ENCODE measurements around the gene CUX1. TPM values are rescaled to one million over a fixed set of nuclear protein-coding genes. Genes with fewer than 3 reads are reported as not detected.
A peak's percentile ranks its signal among the peaks of the same experiment; 100 is the strongest.

The CUX1 gene
- total RNA-seq, 8 experiments from 2014 or later: 9.2 to 52.7 (median 24.2) TPM

DNA sequence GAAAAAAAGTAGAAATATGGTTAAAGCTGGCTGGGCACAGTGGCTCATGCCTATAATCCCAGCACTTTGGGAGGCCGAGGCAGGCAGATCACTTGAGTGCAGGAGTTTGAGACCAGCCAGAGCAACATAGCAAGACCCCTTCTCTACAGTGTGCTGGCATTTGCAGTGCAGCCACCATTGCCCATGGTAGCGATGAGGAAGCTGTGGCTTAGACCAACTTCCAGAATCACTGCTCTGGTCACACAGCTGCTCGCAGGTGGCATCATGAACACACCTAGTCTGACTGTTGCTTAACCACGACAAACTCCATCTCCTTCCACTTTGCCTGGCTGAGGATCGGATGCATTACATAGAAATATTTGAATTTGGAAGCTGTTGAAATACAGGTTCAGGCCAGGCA, 137.1 kb downstream of the CUX1 start:
- WGBS, 10 experiments: 71 to 100% (median 100%) methylated on average over 1 to 5 of the region's 5 CpGs; no CpG with 5 or more reads in 3 of the 10 experiments
- ATAC-seq (replicated peaks in 6 of 8): no peak
- in situ Hi-C loops (cut with MboI; ENCODE audit: low pct_unique_long_range_greater_than_20kb in 2 of 9, low sequenced_read_pairs in 9 of 9, unreplicated experiment in 9 of 9): no loop called here

DNA sequence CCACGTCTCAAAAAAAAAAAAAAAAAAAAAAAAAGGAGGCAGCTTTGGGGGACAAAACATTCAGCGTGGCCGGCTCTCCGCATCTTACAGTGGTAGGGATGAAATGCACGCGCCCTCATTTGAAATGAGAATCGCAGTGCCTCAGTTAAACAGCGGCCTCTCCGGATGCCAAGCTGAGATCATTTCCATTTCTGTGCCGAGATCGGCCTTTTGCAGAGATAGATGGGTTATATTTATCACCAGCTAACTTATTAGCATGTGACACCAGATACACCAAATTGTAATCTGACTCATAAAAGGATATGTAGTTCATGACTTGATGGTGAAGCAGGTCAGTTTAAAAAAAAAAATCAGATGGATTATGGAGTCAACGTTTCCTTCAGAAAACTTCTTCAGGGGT, 138.7 kb downstream of the CUX1 start:
- Histone ChIP-seq H3K27ac (no peak overlapping the region), H3K4me3 (no peak overlapping the region), H3K4me1 (replicated peaks in 1 of 2) (peaks cover 8% of the 10 kb centered on the region in 2 donors)
- no peak for ATAC-seq (replicated peaks in 6 of 8)
- in situ Hi-C loops (cut with MboI; ENCODE audit: low pct_unique_long_range_greater_than_20kb in 2 of 9, low sequenced_read_pairs in 9 of 9, unreplicated experiment in 9 of 9): no loop called here
- 65 to 100% (median 92%) methylated on average over 1 to 11 of the region's 12 CpGs; no CpG with 5 or more reads in 1 of the 10 experiments for WGBS, 10 experiments

More for the DNA sequence above, 137.1 kb downstream of the CUX1 start:
- no peak overlapping the region for H3K4me3 ChIP-seq
- H3K4me1 ChIP-seq (replicated peaks in 1 of 2): peaks cover 8% of the 10 kb centered on the region in 2 donors
- no peak overlapping the region for H3K27ac ChIP-seq

DNA sequence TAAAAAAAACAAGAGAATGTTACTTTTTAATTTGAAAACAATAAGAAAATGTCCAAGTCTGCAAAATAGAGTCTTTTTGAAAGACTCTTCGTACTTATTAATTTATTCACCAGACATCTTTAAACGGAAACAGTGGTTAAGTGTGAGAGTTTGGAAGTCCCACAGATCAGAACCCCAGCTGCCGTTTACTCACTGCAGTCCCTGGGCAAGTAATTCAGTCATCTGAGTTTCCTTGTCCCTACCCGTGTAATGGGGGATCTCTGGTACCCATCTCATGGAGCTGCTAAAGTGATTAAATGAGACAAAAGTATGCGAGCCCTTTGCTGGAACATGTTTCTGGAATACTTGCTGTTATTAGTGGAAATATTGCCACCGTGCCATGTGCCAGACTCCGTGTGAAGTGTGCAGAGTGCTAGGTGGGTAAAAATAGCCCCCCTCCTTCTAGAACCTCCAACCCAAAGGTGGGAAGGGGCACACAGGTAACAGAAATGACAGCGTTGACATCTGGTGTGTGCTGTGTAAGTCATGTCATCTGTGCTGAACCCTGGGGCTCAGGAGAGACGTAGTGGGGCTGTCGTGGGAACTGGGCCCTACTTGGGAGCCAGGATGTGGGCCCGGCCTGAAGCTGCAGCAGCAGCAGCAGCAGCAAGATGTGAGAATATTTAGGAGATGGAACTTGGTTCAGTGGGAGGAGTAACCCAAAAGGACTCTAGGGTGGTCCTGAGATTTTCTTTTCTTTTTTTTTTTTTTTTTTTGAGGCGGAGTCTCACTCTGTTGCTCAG, 140.5 kb downstream of the CUX1 start:
- in situ Hi-C loops (cut with MboI; ENCODE audit: low pct_unique_long_range_greater_than_20kb in 2 of 9, low sequenced_read_pairs in 9 of 9, unreplicated experiment in 9 of 9): no loop called here
- H3K4me3 ChIP-seq: no peak overlapping the region
- ATAC-seq (replicated peaks in 6 of 8): no peak
- H3K27ac ChIP-seq: no peak overlapping the region
- peaks cover 6 to 7% of the 10 kb centered on the region in 2 donors for H3K4me1 ChIP-seq (replicated peaks in 1 of 2)
- WGBS, 10 experiments: 65 to 100% (median 89%) methylated on average over 1 to 6 of the region's 12 CpGs

DNA sequence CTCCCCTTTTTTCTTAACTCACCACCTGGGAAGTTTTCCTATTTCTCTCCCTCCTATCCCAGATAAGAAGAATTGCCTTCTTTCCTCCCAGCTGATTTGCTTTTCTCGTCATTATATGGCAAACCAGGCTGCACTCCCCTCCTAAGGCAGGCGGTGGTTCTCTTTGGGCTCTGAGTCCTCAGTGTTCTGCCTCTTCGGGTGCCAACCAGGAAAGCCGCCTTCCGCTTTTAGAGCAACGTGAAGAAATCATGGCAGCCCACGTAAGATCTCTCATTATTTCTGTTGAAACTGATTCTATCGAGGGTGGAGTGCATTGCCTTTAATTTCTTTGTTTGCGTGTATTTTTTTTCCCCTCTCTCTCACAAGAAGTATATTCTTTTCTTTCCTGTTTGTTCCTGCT, 141.9 kb downstream of the CUX1 start:
- no peak for ATAC-seq (replicated peaks in 6 of 8)
- Histone ChIP-seq H3K4me1 (replicated peaks in 1 of 2) (no peaks in the 10 kb centered on the region), H3K27ac (no peak overlapping the region), H3K4me3 (no peak overlapping the region)
- 88 to 100% (median 96%) methylated on average over 3 to 9 of the region's 9 CpGs; no CpG with 5 or more reads in 1 of the 10 experiments for WGBS, 10 experiments
- in situ Hi-C loops (cut with MboI; ENCODE audit: low pct_unique_long_range_greater_than_20kb in 2 of 9, low sequenced_read_pairs in 9 of 9, unreplicated experiment in 9 of 9): no loop called here

DNA sequence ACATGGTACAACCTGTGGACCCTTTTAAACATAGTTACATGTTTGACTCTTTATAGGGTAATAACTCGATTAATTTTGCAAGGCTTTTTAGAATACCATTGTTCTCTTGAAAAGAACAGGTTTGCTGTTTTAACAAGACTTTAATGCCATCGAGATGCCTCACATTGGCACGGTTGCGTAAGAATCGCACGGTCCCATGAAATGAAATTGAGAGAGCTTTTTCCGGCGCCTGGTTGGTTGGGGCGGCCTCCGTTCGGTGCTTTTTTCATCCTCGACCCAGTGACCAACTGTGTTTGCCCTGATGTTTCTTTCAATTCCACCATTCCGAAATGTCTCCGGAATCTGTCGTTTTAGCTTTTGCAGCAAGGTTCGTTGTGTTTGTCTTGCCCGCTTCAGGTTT, 142.4 kb downstream of the CUX1 start:
- H3K27ac ChIP-seq: no peak overlapping the region
- H3K4me3 ChIP-seq: no peak overlapping the region
- ATAC-seq (replicated peaks in 6 of 8): no peak
- in situ Hi-C loops (cut with MboI; ENCODE audit: low pct_unique_long_range_greater_than_20kb in 2 of 9, low sequenced_read_pairs in 9 of 9, unreplicated experiment in 9 of 9): no loop called here
- 94 to 100% (median 97%) methylated on average over 2 to 16 of the region's 17 CpGs; no CpG with 5 or more reads in 1 of the 10 experiments for WGBS, 10 experiments
- no peaks in the 10 kb centered on the region for H3K4me1 ChIP-seq (replicated peaks in 1 of 2)

DNA sequence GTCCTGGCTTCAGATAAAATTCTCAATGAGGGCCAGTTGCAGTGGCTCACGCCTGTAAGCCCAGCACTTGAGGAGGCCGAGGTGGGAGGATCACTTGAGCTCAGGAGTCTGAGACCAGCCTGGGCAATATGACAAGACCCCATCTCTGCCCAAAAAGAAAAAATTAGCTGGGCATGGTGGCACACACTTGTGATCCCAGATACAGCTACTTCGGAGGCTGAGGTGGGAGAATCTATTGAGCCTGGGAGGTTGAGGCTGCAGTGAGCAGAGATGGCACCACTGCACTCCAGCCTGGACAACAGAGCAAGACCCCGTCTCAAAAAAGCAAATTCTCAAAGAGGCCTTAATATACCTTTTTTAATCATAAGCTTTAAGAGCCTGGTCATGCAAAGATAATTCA, 142.9 kb downstream of the CUX1 start:
- no peak overlapping the region for H3K4me3 ChIP-seq
- WGBS, 10 experiments: 80 to 100% (median 100%) methylated on average over 1 to 4 of the region's 4 CpGs; no CpG with 5 or more reads in 3 of the 10 experiments
- no peak for ATAC-seq (replicated peaks in 6 of 8)
- in situ Hi-C loops (cut with MboI; ENCODE audit: low pct_unique_long_range_greater_than_20kb in 2 of 9, low sequenced_read_pairs in 9 of 9, unreplicated experiment in 9 of 9): no loop called here
- no peak overlapping the region for H3K27ac ChIP-seq
- H3K4me1 ChIP-seq (replicated peaks in 1 of 2): peaks cover 0 to 5% of the 10 kb centered on the region in 2 donors

DNA sequence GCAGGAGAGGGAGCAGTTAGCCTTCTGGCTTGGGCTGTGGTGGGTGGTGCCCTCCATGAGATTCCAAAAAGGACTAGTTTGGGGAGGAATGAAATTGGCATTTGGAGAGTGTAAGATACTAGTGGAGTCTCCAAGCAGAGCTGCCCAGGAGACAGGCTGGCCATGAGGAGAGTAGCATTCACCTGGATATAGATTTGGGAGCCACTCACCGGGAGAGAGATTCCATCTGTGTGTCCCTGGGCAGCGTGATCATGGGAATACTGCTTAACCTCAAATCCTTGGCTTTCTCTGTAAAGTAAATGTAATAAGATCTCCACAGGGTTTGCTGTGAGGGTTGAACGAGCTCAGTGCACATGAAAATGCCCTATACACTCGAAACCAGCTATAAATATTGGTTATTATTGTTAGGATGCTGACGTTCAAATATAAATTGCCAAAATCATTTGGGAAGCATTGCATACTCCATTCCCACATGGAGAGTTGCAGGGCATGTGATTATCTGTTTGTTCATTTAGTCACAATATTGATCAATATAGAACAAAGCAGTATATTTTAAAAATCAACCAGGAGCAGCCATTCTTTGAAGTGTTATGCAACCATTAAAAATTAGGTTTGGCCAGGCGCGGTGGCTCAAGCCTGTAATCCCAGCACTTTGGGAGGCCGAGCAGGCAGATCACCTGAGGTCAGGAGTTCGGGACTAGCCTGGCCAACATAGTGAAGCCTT, 143.7 kb downstream of the CUX1 start:
- Histone ChIP-seq H3K4me1 (replicated peaks in 1 of 2) (peaks cover 0 to 5% of the 10 kb centered on the region in 2 donors), H3K4me3 (no peak overlapping the region), H3K27ac (no peak overlapping the region)
- ATAC-seq (replicated peaks in 6 of 8): no peak
- WGBS, 10 experiments: 64 to 94% (median 74%) methylated on average over 1 to 5 of the region's 9 CpGs; no CpG with 5 or more reads in 2 of the 10 experiments
- in situ Hi-C loops (cut with MboI; ENCODE audit: low pct_unique_long_range_greater_than_20kb in 2 of 9, low sequenced_read_pairs in 9 of 9, unreplicated experiment in 9 of 9): no loop called here

DNA sequence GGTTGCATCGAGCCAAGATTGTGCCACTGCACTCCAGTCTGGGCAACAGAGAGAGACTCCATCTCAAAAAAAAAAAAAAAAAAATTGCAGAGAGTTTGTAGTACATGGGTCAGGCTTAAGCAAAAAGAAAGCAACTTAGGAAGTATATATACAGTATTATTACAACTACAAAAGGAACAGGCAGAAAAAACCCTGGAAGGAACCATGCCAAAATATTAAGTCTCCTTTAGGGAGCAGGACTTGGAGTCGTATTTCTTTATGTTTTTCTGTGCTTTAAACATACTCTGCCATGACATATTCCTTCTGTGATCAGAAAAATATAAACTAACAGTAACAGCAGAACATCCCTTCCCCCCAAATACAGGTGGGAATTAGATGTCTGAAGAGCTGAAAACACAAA, 144.4 kb downstream of the CUX1 start:
- Histone ChIP-seq H3K4me1 (replicated peaks in 1 of 2) (peaks cover 0 to 5% of the 10 kb centered on the region in 2 donors), H3K4me3 (no peak overlapping the region), H3K27ac (no peak overlapping the region)
- 67 to 100% (median 88%) methylated on average over 1 to 2 of the region's 2 CpGs for WGBS, 10 experiments
- in situ Hi-C loops (cut with MboI; ENCODE audit: low pct_unique_long_range_greater_than_20kb in 2 of 9, low sequenced_read_pairs in 9 of 9, unreplicated experiment in 9 of 9): no loop called here
- no peak for ATAC-seq (replicated peaks in 6 of 8)

DNA sequence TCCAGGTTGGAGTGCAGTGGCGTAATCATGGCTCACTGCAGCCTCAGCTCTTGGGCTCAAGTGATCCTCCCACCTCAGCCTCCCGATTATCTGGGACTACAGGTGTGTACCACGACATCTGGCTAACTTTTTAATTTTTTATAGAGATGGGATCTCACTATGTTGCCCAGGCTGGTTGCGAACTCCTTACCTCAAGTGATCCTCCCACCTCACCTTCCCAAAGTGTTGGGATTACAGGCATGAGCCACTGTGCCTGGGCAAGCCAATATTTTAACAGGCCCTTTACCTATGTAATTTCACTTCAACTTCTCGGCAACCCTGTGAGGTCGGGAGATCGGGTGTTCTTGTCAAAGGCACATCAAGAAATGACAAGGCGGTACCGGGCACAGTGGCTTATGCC, 146.3 kb downstream of the CUX1 start:
- Histone ChIP-seq H3K4me1 (replicated peaks in 1 of 2) (peaks cover 0 to 5% of the 10 kb centered on the region in 2 donors), H3K27ac (no peak overlapping the region), H3K4me3 (no peak overlapping the region)
- WGBS, 10 experiments: 99 to 100% (median 100%) methylated on average over 1 to 7 of the region's 9 CpGs; no CpG with 5 or more reads in 5 of the 10 experiments
- in situ Hi-C loops (cut with MboI; ENCODE audit: low pct_unique_long_range_greater_than_20kb in 2 of 9, low sequenced_read_pairs in 9 of 9, unreplicated experiment in 9 of 9): no loop called here
- ATAC-seq (replicated peaks in 6 of 8): no peak

DNA sequence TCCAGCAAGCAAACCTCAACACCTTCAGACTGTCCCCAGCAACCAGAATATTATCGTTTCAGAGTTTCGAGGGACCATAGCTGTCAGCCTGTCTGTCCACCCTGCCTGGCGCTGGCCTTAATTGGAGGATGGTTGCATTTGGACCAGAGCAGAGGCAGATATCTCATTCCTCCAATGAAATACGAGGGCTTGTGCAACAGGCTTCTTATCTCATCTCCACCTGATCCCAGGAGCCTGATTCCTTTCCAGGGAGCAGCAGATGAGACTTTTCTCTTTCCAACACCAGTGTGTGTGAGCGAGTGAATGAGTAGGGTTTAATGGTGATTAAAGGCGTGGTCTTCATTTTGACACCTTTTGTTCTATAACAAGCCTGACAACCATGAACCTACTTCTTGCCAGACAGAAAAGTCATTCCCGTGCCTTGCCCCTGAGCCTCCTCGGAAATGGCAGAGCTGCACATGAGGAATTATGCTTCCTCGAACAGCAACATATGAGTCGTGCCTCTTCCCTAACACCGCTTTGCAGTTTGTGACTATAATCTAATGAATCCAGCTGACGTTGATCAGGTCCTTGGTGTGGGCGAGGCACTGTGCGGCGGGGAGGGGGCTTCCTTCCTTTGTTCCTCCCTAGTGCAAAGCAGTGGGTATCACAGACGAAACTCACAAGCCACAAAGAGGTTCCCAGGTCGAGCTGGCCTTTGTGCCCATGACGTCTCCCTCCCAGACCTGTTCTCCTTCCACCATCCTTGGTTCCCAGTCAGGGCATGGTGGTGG, 147.4 kb downstream of the CUX1 start:
- WGBS, 10 experiments: 84 to 100% (median 93%) methylated on average over 1 to 15 of the region's 18 CpGs; no CpG with 5 or more reads in 3 of the 10 experiments
- peak in 2 of 8 experiments; percentile 36 to 48 for ATAC-seq (replicated peaks in 6 of 8)
- Histone ChIP-seq H3K4me1 (replicated peaks in 1 of 2) (peaks cover 0 to 5% of the 10 kb centered on the region in 2 donors), H3K27ac (no peak overlapping the region), H3K4me3 (no peak overlapping the region)
- in situ Hi-C loops (cut with MboI; ENCODE audit: low pct_unique_long_range_greater_than_20kb in 2 of 9, low sequenced_read_pairs in 9 of 9, unreplicated experiment in 9 of 9): no loop called here

DNA sequence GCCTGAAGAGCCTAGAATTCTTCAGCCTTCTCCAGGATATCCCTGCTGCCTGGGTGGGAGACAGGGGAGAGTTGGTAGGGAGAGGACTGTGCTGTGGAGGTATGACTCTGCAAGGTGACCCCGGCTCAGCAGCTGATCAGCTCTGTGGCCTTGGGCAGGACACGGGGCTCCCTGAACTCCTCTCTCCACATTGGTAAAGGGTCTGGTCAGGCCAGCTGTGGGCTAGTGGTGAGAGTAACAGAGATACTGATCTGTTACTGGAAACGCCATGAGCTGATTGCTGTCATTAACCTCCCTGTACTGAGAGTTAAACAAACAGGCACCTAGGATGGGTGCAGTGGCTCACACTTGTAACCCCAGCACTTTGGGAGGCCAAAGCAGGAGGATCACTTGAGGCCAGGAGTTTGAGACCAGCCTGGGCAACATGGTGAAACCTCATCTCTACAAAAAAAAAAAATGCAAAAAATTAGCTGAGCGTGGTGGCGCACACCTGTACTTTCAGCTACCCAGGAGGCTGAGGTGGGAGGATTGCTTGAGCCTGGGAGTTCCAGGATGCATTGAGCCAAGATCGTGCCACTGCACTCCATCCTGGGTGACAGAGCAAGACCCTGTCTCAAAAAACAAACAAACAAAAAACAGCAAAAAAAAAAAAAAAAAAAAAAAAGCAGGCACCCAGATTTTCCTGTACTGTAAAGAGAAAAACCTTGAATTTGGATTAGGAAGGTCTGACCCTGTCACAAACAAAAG, 151.5 kb downstream of the CUX1 start:
- in situ Hi-C loops (cut with MboI; ENCODE audit: low pct_unique_long_range_greater_than_20kb in 2 of 9, low sequenced_read_pairs in 9 of 9, unreplicated experiment in 9 of 9): no loop called here
- Histone ChIP-seq H3K4me3 (no peak overlapping the region), H3K4me1 (replicated peaks in 1 of 2) (peaks cover 2 to 10% of the 10 kb centered on the region in 2 donors), H3K27ac (no peak overlapping the region)
- no peak for ATAC-seq (replicated peaks in 6 of 8)
- 40 to 100% (median 100%) methylated on average over 1 to 3 of the region's 6 CpGs for WGBS, 10 experiments

DNA sequence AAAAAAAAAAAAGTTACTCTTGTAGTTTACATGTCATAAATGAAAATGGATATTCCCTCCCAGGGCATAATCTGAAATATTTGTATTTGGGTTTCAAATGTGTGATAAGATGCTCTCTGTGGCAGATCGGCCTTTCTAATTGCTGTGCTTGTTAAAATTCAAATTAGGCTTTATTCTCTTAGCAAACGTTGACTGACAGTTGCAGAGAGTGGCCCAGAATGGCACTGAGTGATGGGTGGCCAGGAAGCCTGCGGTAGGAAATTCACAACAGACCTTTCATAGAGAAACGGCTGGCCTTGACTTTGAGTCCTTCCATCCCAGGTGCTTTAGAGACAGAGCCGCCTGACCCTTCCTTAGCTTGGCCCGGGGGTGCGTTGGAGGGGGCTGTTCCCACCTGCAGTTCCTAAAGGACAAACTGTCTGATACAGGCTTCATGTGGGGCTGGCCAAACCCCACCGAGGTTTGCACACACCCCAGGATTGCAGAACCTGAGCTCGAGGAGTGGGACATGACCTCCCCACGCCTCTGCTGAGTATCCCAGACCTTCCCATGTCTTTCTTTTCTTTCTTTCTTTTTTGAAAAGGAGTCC, 152.7 kb downstream of the CUX1 start:
- no peak for ATAC-seq (replicated peaks in 6 of 8)
- in situ Hi-C loops (cut with MboI; ENCODE audit: low pct_unique_long_range_greater_than_20kb in 2 of 9, low sequenced_read_pairs in 9 of 9, unreplicated experiment in 9 of 9): no loop called here
- Histone ChIP-seq H3K4me1 (replicated peaks in 1 of 2) (peaks cover 2 to 7% of the 10 kb centered on the region in 2 donors), H3K27ac (no peak overlapping the region), H3K4me3 (no peak overlapping the region)
- WGBS, 10 experiments: 32 to 89% (median 68%) methylated on average over 3 to 7 of the region's 10 CpGs; no CpG with 5 or more reads in 1 of the 10 experiments

All from motor neuron (in vitro differentiated cells).